HG03378 (cell line): Measurements from ENCODE around the gene HYPK.

ENCODE experiments used
- ATAC-seq: cut with Tn5 transposase; IDR thresholded peaks from one replicate; pipeline ENCODE4 v1.9.1; 2021; ENCODE audit warnings: mild to moderate bottlenecking, moderate library complexity; ENCODE audit not compliant: unreplicated experiment

The HYPK gene

GRCh38 chr15:43800286-43801141, at the start of gene HYPK:
Gene HYPK (plus strand): TSS chr15:43800599. CDS start chr15:43800623, 24 bp downstream.
- peak; percentile 61 for ATAC-seq

DNA sequence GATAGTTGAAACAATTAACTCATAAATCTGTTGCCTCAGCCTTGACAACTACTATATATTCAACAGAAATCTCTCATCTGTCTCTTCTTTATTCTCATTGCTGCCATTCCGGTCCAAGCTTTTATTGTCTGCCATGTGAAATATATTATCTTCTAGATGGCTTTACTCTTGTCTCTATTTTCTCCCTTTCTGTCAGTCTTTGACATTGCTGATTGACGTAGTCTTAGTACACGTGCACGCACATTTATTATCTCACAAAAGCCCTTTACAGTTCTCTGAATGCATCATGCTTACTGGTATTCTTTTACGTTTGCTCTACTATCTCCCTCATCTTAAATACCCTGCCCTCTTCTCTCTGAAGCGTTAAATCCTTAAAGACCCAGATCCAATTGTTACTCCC, 48.5 kb upstream of the HYPK start:
- no peak for ATAC-seq

DNA sequence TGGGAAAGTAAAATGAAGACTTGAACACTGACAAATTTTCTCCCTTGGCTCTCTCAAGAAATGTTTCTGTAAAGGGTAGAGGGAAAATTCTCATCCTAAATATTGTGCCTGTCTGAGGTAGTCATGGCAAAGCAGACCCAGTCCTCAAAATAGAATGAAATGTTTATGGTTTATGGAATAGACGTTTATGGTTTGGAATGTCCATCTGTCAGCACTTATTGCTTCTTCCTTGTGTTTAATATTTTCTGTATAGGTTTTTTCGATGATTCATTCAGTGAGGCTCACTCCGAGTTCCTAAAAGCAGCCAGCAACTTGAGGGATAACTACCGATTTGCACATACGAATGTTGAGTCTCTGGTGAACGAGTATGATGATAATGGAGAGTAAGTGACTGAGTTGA, 37.6 kb upstream of the HYPK start:
- no peak for ATAC-seq

DNA sequence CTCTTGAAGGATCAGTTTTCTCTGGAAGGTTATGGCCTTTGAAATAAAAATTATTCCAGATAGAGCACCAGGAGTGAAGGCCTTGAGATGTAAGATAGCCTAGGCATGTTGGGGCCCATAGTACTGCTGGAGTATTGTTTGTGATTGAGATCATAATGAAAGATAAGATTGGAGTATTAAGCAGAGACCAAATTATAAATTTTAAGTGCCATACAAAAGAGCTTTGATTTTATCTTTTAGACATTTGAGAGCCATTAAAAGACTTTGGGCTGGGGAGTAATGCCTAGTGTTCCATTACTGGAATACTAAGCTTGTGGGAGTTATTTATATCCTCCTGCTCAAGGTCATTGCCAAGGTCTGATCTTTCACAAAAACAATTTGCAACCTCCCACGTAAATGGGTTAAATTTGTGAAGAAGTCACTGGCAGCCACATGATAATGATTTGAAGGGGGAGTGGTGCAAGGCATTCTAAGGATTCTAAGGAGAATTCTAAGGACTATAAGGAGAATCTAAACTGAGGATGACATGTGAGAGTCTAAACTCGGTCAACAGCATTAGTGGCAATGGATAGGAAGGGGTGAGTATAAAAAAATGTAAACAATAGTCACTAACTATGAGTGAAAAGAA, 36.5 kb upstream of the HYPK start:
- ATAC-seq: no peak

- no peak for ATAC-seq
Measured at GRCh38 chr15:43769584-43770228, 30.7 kb upstream of the HYPK start.

- no peak for ATAC-seq
Measured at GRCh38 chr15:43771816-43772215, 28.6 kb upstream of the HYPK start.

GRCh38 chr15:43772624-43773023, 27.8 kb upstream of the HYPK start:
- no peak for ATAC-seq

DNA sequence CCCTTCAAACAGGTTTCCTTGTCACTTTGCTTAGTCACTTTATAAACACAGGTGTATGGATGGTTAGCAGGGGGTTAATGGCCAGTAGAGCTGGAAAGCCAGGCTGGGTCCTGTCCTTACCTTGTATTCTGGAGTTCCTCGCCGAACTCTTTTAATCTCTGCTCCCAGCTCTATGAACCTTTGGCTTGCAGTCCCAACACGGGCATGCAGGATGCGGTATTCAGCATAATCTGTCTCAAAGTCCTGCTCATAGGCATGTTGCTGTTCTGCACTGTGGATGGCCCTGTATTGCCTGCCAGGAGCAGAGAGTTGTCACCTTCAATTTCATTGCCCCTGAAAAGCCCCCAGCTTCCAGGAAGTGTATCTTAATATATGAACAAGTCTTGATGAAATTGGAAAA, 26.3 kb upstream of the HYPK start:
- no peak for ATAC-seq

DNA sequence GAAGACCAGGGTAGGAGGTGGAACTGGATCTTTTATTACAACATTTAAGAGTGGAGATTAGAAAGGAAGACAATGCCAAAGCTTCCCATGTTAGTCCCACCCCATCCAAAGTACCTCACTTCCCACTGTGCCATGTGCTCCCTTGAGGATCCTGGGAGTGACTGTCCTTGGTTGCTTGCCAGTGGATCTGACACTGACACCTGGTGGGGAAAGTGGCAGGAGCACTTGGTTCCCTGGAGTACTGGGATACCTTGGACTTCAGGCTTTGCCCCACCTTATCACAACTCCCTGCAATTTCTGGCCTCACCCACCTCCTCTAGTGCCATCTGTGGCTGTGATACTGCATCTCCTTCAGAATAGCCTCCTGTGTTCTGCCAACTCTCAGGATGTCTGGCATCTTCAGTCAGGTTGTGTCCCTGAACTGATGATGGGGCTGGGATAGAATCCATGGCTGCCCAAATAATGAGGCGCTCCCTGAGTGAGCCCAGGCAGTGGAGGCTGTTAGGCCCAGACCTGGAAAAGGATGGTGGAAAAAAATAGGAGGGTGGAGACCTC, 24.9 kb upstream of the HYPK start:
- no peak for ATAC-seq

- peak; percentile 60 for ATAC-seq
Measured at GRCh38 chr15:43776101-43776717, 24.2 kb upstream of the HYPK start.

DNA sequence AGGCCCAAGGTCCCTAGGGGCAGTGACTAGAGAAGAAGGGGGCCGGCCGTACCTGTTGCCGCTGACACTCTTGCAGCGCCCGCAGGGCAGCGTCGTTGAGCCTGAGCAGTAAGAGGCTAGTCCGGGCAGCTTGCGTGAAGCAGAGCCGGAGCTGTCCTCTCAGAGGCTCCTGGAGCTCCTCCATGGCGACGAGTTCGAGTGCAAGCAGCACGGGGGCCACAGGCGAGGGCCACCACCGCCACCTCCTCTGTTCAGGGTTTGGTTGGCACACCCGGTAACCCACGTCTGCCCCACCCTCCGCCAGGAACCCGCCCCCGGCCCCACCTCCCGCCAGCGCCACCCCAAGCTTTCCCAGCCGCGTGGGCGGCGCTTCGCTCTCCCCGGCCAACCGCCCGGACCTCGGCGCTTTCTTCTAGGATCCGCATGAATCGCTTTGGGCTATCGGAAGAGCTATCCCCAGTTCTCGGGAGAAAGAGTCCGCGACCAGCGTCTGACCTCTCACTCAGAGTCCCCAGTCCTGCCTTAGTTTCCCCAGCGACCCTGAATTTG, 23.6 kb upstream of the HYPK start, which contains the start of gene ELL3:
Gene ELL3, minus strand, starts transcription at position 249 of the 549 bp plus-strand sequence. Its CDS starts 65 bp downstream, at position 184.
- ATAC-seq: peak; percentile 19

DNA sequence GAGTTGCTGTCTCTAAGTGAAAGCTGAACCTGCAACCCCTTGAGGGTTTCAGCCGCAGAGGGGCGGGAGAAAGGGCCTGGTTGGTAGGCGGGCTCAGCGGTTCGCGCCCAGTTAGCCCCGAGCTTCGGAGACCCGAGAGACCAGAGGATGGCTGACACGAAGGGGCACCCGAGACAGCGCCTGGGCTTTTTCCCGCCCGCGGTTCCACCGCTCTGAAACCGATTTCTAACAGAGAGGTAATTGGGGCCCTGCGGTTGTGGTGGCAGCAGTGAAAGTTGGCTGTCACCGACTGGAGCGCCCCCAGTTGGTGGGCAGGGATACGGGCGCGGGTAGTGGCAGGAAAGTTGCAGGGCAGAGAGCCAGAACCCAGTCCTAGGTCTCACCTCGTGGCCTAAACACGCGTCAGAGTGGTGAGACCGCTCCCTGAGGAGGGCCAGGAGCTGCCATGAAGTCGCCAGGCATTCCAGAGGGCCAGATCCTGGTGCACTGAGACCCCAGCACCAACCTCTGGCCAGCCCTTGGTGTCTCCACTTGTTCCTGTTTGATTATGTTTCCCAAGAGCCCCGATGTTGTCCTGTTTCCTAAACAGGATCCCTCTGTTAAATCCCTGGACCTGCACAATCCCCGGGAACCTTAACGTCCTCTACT, 23.0 kb upstream of the HYPK start:
- ATAC-seq: peak; percentile 46

DNA sequence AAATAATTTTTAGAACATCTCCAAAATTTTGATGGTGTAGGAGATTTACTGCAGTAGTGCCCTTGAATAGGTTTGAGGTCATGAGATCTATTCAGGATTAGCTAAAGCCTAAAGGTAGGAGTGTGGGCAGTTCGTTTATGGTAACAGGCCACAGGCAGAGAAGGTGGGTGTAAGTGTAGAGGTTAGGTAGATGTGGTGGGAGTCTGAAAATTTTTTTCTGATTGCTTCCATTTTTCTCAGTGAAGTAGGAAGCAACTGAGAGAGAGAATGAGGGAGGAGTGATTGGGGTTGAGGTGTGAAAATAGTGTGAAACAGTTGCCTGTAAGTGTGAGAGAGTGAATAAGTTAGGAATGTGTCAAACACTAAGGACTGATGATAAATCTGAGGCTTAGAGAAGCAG, 21.4 kb upstream of the HYPK start:
- ATAC-seq: no peak

DNA sequence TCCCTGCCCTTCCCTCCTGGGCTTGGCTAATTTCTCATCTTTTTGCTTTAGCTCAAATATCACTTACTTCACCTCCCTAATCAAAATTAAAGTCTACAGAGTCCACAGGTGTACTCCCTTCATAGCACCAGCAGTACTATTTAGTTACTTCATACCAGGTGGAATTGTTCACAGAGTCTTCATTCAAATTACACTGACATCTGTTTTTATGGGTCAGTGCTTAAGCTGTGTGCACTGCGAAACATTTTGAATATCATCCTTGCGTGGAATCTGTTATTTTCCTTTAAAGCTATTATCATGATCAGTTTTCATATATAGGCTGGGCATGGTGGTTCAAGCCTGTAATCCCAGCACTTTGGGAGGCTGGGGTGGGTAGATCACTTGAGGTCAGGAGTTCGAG, 11.0 kb upstream of the HYPK start:
- ATAC-seq: no peak

DNA sequence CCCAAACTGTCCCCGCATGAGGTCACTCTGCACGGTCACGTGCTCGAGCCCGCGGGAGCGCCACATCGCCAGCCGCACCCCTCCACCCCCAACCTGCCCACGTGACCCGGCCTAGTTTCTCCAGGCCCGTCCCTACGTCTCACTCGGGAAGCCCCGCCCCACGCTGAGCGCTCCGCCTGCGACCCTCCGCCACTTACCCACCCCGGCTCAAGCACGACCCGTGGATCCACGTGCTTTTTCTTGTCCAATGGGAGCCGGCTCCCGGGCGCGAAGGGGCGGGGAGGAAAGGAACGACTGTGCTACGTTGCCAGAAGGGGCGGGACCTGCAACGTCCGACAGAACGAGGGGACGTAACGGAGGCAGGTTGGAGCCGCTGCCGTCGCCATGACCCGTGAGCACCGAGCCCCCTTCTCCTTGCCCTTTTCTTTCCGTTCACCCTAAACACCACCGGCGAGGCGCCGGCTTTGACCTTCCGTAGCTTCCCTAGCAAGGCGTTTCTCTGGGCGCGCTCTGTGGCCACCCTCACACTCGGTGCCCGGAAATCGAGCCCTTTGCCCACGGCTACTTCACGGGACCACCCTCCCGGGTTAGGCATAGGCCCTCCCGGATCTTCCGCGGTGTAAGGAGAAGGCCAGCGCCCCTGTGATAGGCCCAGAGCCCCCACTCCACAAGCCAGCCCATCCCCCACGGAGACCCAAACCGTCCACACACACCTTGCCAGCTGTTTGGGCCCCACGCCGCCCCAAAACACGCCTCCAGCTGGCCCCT, 8.2 kb upstream of the HYPK start, which contains the start of gene SERF2:
Gene SERF2, plus strand, starts transcription at position 328 of the 768 bp plus-strand sequence. Its CDS starts 57 bp downstream, at position 385.
- ATAC-seq: peak; percentile 74

DNA sequence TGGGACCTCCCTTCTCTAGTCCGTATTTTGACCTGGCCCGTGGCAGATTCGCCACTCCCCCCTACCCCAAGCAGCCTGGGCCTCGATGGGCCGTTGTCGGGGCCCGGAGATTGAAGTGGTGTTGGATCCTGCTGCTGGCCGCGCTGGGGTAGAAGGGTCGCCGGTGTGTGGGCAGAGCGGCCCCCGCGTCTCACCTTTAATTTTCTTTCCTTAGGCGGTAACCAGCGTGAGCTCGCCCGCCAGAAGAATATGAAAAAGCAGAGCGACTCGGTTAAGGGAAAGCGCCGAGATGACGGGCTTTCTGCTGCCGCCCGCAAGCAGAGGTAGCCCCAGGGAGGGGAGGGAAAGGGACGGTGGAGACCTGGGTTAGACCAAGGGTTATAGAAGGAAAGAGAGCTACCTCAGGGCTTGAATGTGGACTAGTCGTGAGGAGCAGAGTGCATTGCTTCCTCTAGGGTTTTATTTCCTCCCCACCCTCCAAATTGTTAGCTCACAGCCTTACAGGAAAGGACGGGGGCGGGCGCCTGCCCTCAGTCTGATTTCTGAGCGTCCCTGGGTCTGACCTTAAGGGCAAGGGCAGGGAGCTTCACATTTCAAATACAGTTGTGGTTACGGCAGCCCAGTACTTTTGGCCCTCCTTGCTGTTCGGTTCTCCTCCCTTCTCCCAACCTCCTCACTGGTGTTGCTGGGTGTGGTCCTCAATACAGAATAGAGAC, 7.5 kb upstream of the HYPK start:
- ATAC-seq: no peak

DNA sequence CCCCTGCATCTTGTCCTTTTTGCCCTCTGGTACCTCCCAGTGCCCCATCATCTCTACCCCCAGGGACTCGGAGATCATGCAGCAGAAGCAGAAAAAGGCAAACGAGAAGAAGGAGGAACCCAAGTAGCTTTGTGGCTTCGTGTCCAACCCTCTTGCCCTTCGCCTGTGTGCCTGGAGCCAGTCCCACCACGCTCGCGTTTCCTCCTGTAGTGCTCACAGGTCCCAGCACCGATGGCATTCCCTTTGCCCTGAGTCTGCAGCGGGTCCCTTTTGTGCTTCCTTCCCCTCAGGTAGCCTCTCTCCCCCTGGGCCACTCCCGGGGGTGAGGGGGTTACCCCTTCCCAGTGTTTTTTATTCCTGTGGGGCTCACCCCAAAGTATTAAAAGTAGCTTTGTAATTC, 6.8 kb upstream of the HYPK start:
- ATAC-seq: no peak

GRCh38 chr15:43794269-43795037, 5.9 kb upstream of the HYPK start:
- ATAC-seq: no peak
